Measurements from ENCODE around the gene CNOT10. TPM values are rescaled to one million over a fixed set of nuclear protein-coding genes. Genes with fewer than 3 reads are reported as not detected.
A peak's percentile ranks its signal among the peaks of the same experiment; 100 is the strongest.

CNOT10 gene
- total RNA-seq, 1 experiment from 2014 or later, result 46.2 TPM

GRCh38 chr3:32703491-32703972, 18.5 kb downstream of the CNOT10 start:
- H3K9ac ChIP-seq (ENCODE audit: low read length), result no peak overlapping the region
- H3K4me1 ChIP-seq (ENCODE audit: insufficient read depth, low read length), result no peaks in the 10 kb centered on the region
- intact Hi-C loops (cut with micrococcal nuclease), result no loop called here
- no peaks in the 10 kb centered on the region for H3K27me3 ChIP-seq (ENCODE audit: low read length)
- no peaks in the 10 kb centered on the region for H3F3A ChIP-seq (ENCODE audit: low read length, unreplicated experiment)
- H3K9me3 ChIP-seq (ENCODE audit: low read length), result no peaks in the 10 kb centered on the region
- no peak overlapping the region for H3K4me3 ChIP-seq (ENCODE audit: low read length)
- H2AFZ ChIP-seq (ENCODE audit: low read length), result no peak overlapping the region
- H3K4me2 ChIP-seq (ENCODE audit: low read length), result no peak overlapping the region
- CTCF ChIA-PET, result no interaction called here
- no peak for DNase-seq
- no peak for ATAC-seq
- peaks cover 16% of the 10 kb centered on the region; the same call in 1 of the 2 replicates for H3K36me3 ChIP-seq (ENCODE audit: low read depth, low read length)
- peaks cover 42% of the 10 kb centered on the region for H3K79me2 ChIP-seq (ENCODE audit: low read length)
- TF ChIP-seq CTCF (conservative IDR thresholded peaks at IDR 0.05; ENCODE audit: low read depth, low read length) (no peak), EZH2 (IDR thresholded peaks at IDR 0.05; ENCODE audit: low read length, unreplicated experiment) (no peak), EZH2phosphoT487 (IDR thresholded peaks at IDR 0.05; ENCODE audit: borderline replicate concordance, low read length) (no peak)
- POLR2A ChIA-PET (ENCODE audit: unreplicated experiment), result no interaction called here
- H4K20me1 ChIP-seq (ENCODE audit: low read length), result no peaks in the 10 kb centered on the region
- no peaks in the 10 kb centered on the region for H3K9me2 ChIP-seq (replicated peaks; ENCODE audit: low read length)
- BruUV-seq (replicated peaks), result no TSS peak
- no peak overlapping the region for H3K27ac ChIP-seq (ENCODE audit: low read length)

GRCh38 chr3:32705232-32705631, 20.2 kb downstream of the CNOT10 start:
- H3K36me3 ChIP-seq (ENCODE audit: low read depth, low read length), result peaks cover 22% of the 10 kb centered on the region; the same call in 1 of the 2 replicates
- H3K27me3 ChIP-seq (ENCODE audit: low read length), result no peaks in the 10 kb centered on the region
- H3K27ac ChIP-seq (ENCODE audit: low read length), result no peak overlapping the region
- POLR2A ChIA-PET (ENCODE audit: unreplicated experiment), result interaction anchor here (0.6 kb wide), 2 partner anchors 9 to 20 kb away, joined by 4 to 13 read pairs; partner anchors contain the start of gene CNOT10
- DNase-seq (no peak), ATAC-seq (no peak)
- no peaks in the 10 kb centered on the region for H3F3A ChIP-seq (ENCODE audit: low read length, unreplicated experiment)
- TF ChIP-seq CTCF (conservative IDR thresholded peaks at IDR 0.05; ENCODE audit: low read depth, low read length), result no peak
- no peak for TF ChIP-seq EZH2 (IDR thresholded peaks at IDR 0.05; ENCODE audit: low read length, unreplicated experiment)
- TF ChIP-seq EZH2phosphoT487 (IDR thresholded peaks at IDR 0.05; ENCODE audit: borderline replicate concordance, low read length), result no peak
- H3K9me3 ChIP-seq (ENCODE audit: low read length), result no peaks in the 10 kb centered on the region
- H2AFZ ChIP-seq (ENCODE audit: low read length), result no peak overlapping the region
- H3K4me3 ChIP-seq (ENCODE audit: low read length), result no peak overlapping the region
- no peaks in the 10 kb centered on the region for H3K4me1 ChIP-seq (ENCODE audit: insufficient read depth, low read length)
- CTCF ChIA-PET, result no interaction called here
- H4K20me1 ChIP-seq (ENCODE audit: low read length), result no peaks in the 10 kb centered on the region
- TSS peak; percentile 9 for BruUV-seq (replicated peaks)
- intact Hi-C loops (cut with micrococcal nuclease), result no loop called here
- no peaks in the 10 kb centered on the region for H3K9me2 ChIP-seq (replicated peaks; ENCODE audit: low read length)
- peaks cover 30% of the 10 kb centered on the region for H3K79me2 ChIP-seq (ENCODE audit: low read length)
- no peak overlapping the region for H3K4me2 ChIP-seq (ENCODE audit: low read length)
- no peak overlapping the region for H3K9ac ChIP-seq (ENCODE audit: low read length)

- peaks cover 19% of the 10 kb centered on the region for H3K79me2 ChIP-seq (ENCODE audit: low read length)
- H3K4me3 ChIP-seq (ENCODE audit: low read length), result no peak overlapping the region
- no peaks in the 10 kb centered on the region for H3K27me3 ChIP-seq (ENCODE audit: low read length)
- H3K36me3 ChIP-seq (ENCODE audit: low read depth, low read length), result peaks cover 34% of the 10 kb centered on the region; the same call in 1 of the 2 replicates
- BruUV-seq (replicated peaks), result no TSS peak
- H3K9me2 ChIP-seq (replicated peaks; ENCODE audit: low read length), result no peaks in the 10 kb centered on the region
- H3K27ac ChIP-seq (ENCODE audit: low read length), result no peak overlapping the region
- H2AFZ ChIP-seq (ENCODE audit: low read length), result no peak overlapping the region
- no peaks in the 10 kb centered on the region for H4K20me1 ChIP-seq (ENCODE audit: low read length)
- no peaks in the 10 kb centered on the region for H3F3A ChIP-seq (ENCODE audit: low read length, unreplicated experiment)
- DNase-seq (no peak), ATAC-seq (no peak)
- no peak overlapping the region for H3K4me2 ChIP-seq (ENCODE audit: low read length)
- ChIA-PET POLR2A (ENCODE audit: unreplicated experiment) (no interaction called here), CTCF (no interaction called here)
- H3K9me3 ChIP-seq (ENCODE audit: low read length), result no peaks in the 10 kb centered on the region
- H3K9ac ChIP-seq (ENCODE audit: low read length), result no peak overlapping the region
- no peak for TF ChIP-seq EZH2phosphoT487 (IDR thresholded peaks at IDR 0.05; ENCODE audit: borderline replicate concordance, low read length)
- no peak for TF ChIP-seq EZH2 (IDR thresholded peaks at IDR 0.05; ENCODE audit: low read length, unreplicated experiment)
- TF ChIP-seq CTCF (conservative IDR thresholded peaks at IDR 0.05; ENCODE audit: low read depth, low read length), result no peak
- intact Hi-C loops (cut with micrococcal nuclease), result no loop called here
- no peaks in the 10 kb centered on the region for H3K4me1 ChIP-seq (ENCODE audit: insufficient read depth, low read length)
Measured at GRCh38 chr3:32706348-32707025, 21.5 kb downstream of the CNOT10 start.
